GM12892 (cell line): ENCODE results near the gene GCDH.

Experiments
- POLR2A ChIP-seq: IDR thresholded peaks from 2 replicates; pipeline ENCODE4 v1.6.1; 2011; ENCODE audit warnings: low read depth, low read length, control low read depth
- POLR2AphosphoS5 ChIP-seq: IDR thresholded peaks from 2 replicates; pipeline ENCODE4 v1.6.1; 2011; ENCODE audit warnings: low read depth, low read length, control low read depth
- TAF1 ChIP-seq: IDR thresholded peaks from 2 replicates; pipeline ENCODE4 v1.6.1; 2011; ENCODE audit warnings: low read depth, mild to moderate bottlenecking, control low read depth, low read length, borderline replicate concordance

- TF ChIP-seq POLR2A, result no peak
- no peak for TF ChIP-seq TAF1
- no peak for TF ChIP-seq POLR2AphosphoS5
Measured at GRCh38 chr19:12924621-12925310, 33.8 kb downstream of the GCDH start.
